Measurements from ENCODE around the gene RNF169. TPM values are rescaled to one million over a fixed set of nuclear protein-coding genes. Genes with fewer than 3 reads are reported as not detected.

RNF169 gene
- total RNA-seq, 1 donor from 2014 or later = 7.1 TPM

GRCh38 chr11:74826901-74827300, 78.3 kb downstream of the RNF169 start:
- H3K36me3 Mint-ChIP-seq (ENCODE audit: unreplicated experiment) = peaks cover 34% of the 10 kb centered on the region
- H3K4me3 Mint-ChIP-seq (ENCODE audit: unreplicated experiment) = no peak overlapping the region
- no peaks in the 10 kb centered on the region for H3K4me1 Mint-ChIP-seq (ENCODE audit: low read depth, unreplicated experiment)
- H3K9me3 Mint-ChIP-seq (ENCODE audit: unreplicated experiment) = peaks cover 4% of the 10 kb centered on the region
- DNase-seq = no peak
- TF ChIP-seq CTCF (IDR thresholded peaks at IDR 0.05; ENCODE audit: partially characterized antibody, unreplicated experiment) = no peak
- no peak overlapping the region for H3K27ac Mint-ChIP-seq (ENCODE audit: unreplicated experiment)
- H3K27me3 Mint-ChIP-seq (ENCODE audit: unreplicated experiment) = no peaks in the 10 kb centered on the region

GRCh38 chr11:74837191-74837590, 88.5 kb downstream of the RNF169 start:
- peaks cover 11% of the 10 kb centered on the region for H3K36me3 Mint-ChIP-seq (ENCODE audit: unreplicated experiment)
- DNase-seq = no peak
- H3K4me1 Mint-ChIP-seq (ENCODE audit: low read depth, unreplicated experiment) = no peaks in the 10 kb centered on the region
- H3K27me3 Mint-ChIP-seq (ENCODE audit: unreplicated experiment) = no peaks in the 10 kb centered on the region
- no peaks in the 10 kb centered on the region for H3K9me3 Mint-ChIP-seq (ENCODE audit: unreplicated experiment)
- H3K27ac Mint-ChIP-seq (ENCODE audit: unreplicated experiment) = no peak overlapping the region
- no peak overlapping the region for H3K4me3 Mint-ChIP-seq (ENCODE audit: unreplicated experiment)
- TF ChIP-seq CTCF (IDR thresholded peaks at IDR 0.05; ENCODE audit: partially characterized antibody, unreplicated experiment) = no peak

- DNase-seq = no peak
- peaks cover 11% of the 10 kb centered on the region for H3K36me3 Mint-ChIP-seq (ENCODE audit: unreplicated experiment)
- TF ChIP-seq CTCF (IDR thresholded peaks at IDR 0.05; ENCODE audit: partially characterized antibody, unreplicated experiment) = no peak
- no peaks in the 10 kb centered on the region for H3K27me3 Mint-ChIP-seq (ENCODE audit: unreplicated experiment)
- H3K4me1 Mint-ChIP-seq (ENCODE audit: low read depth, unreplicated experiment) = no peaks in the 10 kb centered on the region
- H3K4me3 Mint-ChIP-seq (ENCODE audit: unreplicated experiment) = no peak overlapping the region
- no peak overlapping the region for H3K27ac Mint-ChIP-seq (ENCODE audit: unreplicated experiment)
- H3K9me3 Mint-ChIP-seq (ENCODE audit: unreplicated experiment) = no peaks in the 10 kb centered on the region
Observed at GRCh38 chr11:74838188-74838587, 89.5 kb downstream of the RNF169 start.

- Mint-ChIP-seq H3K27ac (ENCODE audit: unreplicated experiment) (no peak overlapping the region), H3K36me3 (ENCODE audit: unreplicated experiment) (peaks cover 11% of the 10 kb centered on the region), H3K9me3 (ENCODE audit: unreplicated experiment) (no peaks in the 10 kb centered on the region), H3K4me1 (ENCODE audit: low read depth, unreplicated experiment) (no peaks in the 10 kb centered on the region), H3K27me3 (ENCODE audit: unreplicated experiment) (no peaks in the 10 kb centered on the region), H3K4me3 (ENCODE audit: unreplicated experiment) (no peak overlapping the region)
- no peak for DNase-seq
- TF ChIP-seq CTCF (IDR thresholded peaks at IDR 0.05; ENCODE audit: partially characterized antibody, unreplicated experiment) = no peak
Observed at GRCh38 chr11:74839446-74839845, 90.8 kb downstream of the RNF169 start.

GRCh38 chr11:74839971-74840370, 91.3 kb downstream of the RNF169 start:
- no peaks in the 10 kb centered on the region for H3K4me1 Mint-ChIP-seq (ENCODE audit: low read depth, unreplicated experiment)
- DNase-seq = no peak
- no peaks in the 10 kb centered on the region for H3K27me3 Mint-ChIP-seq (ENCODE audit: unreplicated experiment)
- H3K9me3 Mint-ChIP-seq (ENCODE audit: unreplicated experiment) = no peaks in the 10 kb centered on the region
- no peak overlapping the region for H3K4me3 Mint-ChIP-seq (ENCODE audit: unreplicated experiment)
- TF ChIP-seq CTCF (IDR thresholded peaks at IDR 0.05; ENCODE audit: partially characterized antibody, unreplicated experiment) = no peak
- H3K36me3 Mint-ChIP-seq (ENCODE audit: unreplicated experiment) = peaks cover 11% of the 10 kb centered on the region
- no peak overlapping the region for H3K27ac Mint-ChIP-seq (ENCODE audit: unreplicated experiment)
